Uterus (tissue), 4 donors: ENCODE measurements around the gene CHPF. TPM values are rescaled to one million over a fixed set of nuclear protein-coding genes. Genes with fewer than 3 reads are reported as not detected.
A peak's percentile ranks its signal among the peaks of the same experiment; 100 is the strongest.

Experiments used
- DNase-seq, 2 donors: peaks; one replicate each; pipeline ENCODE4 v3.0.0-alpha.2; 2019 to 2020
- H3K27ac ChIP-seq, 2 donors: fragments of 200-600 bp; sonication (generic); 1 replicate in 1 of 2; 2 replicates in 1 of 2; pipeline ENCODE4 v1.5.1; 2016 to 2018
- H3K27me3 ChIP-seq, 2 donors: fragments of 200-600 bp; sonication (generic); one replicate each; pipeline ENCODE4 v1.5.1; 2018 to 2019; ENCODE audit warnings: control low read depth in 1 of 2
- H3K36me3 ChIP-seq, 2 donors: fragments of 200-600 bp; sonication (generic); one replicate each; pipeline ENCODE4 v1.5.1; 2019; ENCODE audit warnings: control low read depth in 1 of 2
- H3K4me1 ChIP-seq, 2 donors: fragments of 200-600 bp; sonication (generic); one replicate each; pipeline ENCODE4 v1.5.1; 2018 to 2019; ENCODE audit warnings: control low read depth in 1 of 2
- H3K4me3 ChIP-seq, 2 donors: fragments of 200-600 bp; sonication (generic); 1 replicate in 1 of 2; 2 replicates in 1 of 2; pipeline ENCODE4 v1.5.1; 2018 to 2019; ENCODE audit warnings: mild to moderate bottlenecking in 1 of 2
- H3K9me3 ChIP-seq, 2 donors: fragments of 200-600 bp; sonication (generic); one replicate each; pipeline ENCODE4 v1.5.1; 2019; ENCODE audit warnings: control low read depth in 1 of 2
- CTCF ChIP-seq, 4 experiments: fragments of 200-600 bp in 2 of 4; fragments of 450-650 bp in 2 of 4; sonication (generic) in 2 of 4; IDR thresholded peaks; one replicate each; pipeline ENCODE4 v1.5.1; 2016 to 2019; ENCODE audit warnings: antibody characterized with exemption in 4 of 4, mild to moderate bottlenecking in 2 of 4, moderate library complexity in 1 of 4
- POLR2A ChIP-seq, 2 donors: fragments of 450-650 bp; IDR thresholded peaks; one replicate each; pipeline ENCODE4 v1.6.1; 2016; ENCODE audit warnings: antibody characterized with exemption in 2 of 2, mild to moderate bottlenecking in 1 of 2, moderate library complexity in 1 of 2
- intact Hi-C: fragments of 100-400 bp; cut with DNase I; formaldehyde crosslinking; loops from one replicate; pipeline ENCODE4 v1.15.1; 2023; ENCODE audit warnings: low total_unique reads
- total RNA-seq, 4 donors: library from RNA; depleted of rRNA in 3 of 4; stranded (reverse); fragments of >200 nt in 3 of 4; gene quantifications; one replicate each; pipeline versions ENCODE4 v1.1.0 to v1.2.4, GENCODE V29; 2014 to 2023
- donor health status: DM: yes; HTN: yes; CAD: no.

Gene CHPF
- total RNA-seq, 4 donors from 2014 or later = 16.5 to 194 (median 42.5) TPM

- peaks cover 0 to 4% of the 10 kb centered on the region in 2 donors for H3K4me1 ChIP-seq
- H3K36me3 ChIP-seq = no peaks in the 10 kb centered on the region
- no peaks in the 10 kb centered on the region for H3K9me3 ChIP-seq
- peak; percentile 61 to 73 for DNase-seq
- intact Hi-C loops = no loop called here
- no peaks in the 10 kb centered on the region for H3K27me3 ChIP-seq
- no peak overlapping the region for H3K4me3 ChIP-seq
- H3K27ac ChIP-seq = peak overlapping the region; percentile 19 to 95
- TF ChIP-seq POLR2A (IDR thresholded peaks at IDR 0.05) (no peak), CTCF (IDR thresholded peaks at IDR 0.05) (peak; percentile 42 to 65 (median 58))
These were observed 48.0 kb downstream of the CHPF start for GRCh38 chr2:219495531-219496122.

GRCh38 chr2:219494952-219495530 is 48.6 kb downstream of the CHPF start:
- no peaks in the 10 kb centered on the region for H3K9me3 ChIP-seq
- intact Hi-C loops = no loop called here

GRCh38 chr2:219493086-219493485 is 50.5 kb downstream of the CHPF start:
- intact Hi-C loops = no loop called here
- Histone ChIP-seq H3K36me3 (no peaks in the 10 kb centered on the region), H3K4me3 (no peak overlapping the region), H3K27ac (no peak overlapping the region), H3K27me3 (no peaks in the 10 kb centered on the region), H3K4me1 (peaks cover 0 to 4% of the 10 kb centered on the region in 2 donors), H3K9me3 (no peaks in the 10 kb centered on the region)
- TF ChIP-seq POLR2A (IDR thresholded peaks at IDR 0.05) (no peak), CTCF (IDR thresholded peaks at IDR 0.05) (no peak)
- DNase-seq = no peak

More at GRCh38 chr2:219494952-219495530, 48.6 kb downstream of the CHPF start:
- no peaks in the 10 kb centered on the region for H3K27me3 ChIP-seq
- H3K27ac ChIP-seq = peak overlapping the region; percentile 19 to 95
- no peak for TF ChIP-seq CTCF (IDR thresholded peaks at IDR 0.05)
- no peak for TF ChIP-seq POLR2A (IDR thresholded peaks at IDR 0.05)
- H3K36me3 ChIP-seq = no peaks in the 10 kb centered on the region
- DNase-seq = no peak
- peaks cover 0 to 4% of the 10 kb centered on the region in 2 donors for H3K4me1 ChIP-seq
- H3K4me3 ChIP-seq = no peak overlapping the region

GRCh38 chr2:219492575-219492974 is 51.0 kb downstream of the CHPF start:
- Histone ChIP-seq H3K36me3 (no peaks in the 10 kb centered on the region), H3K27me3 (no peaks in the 10 kb centered on the region), H3K27ac (no peak overlapping the region), H3K4me3 (no peak overlapping the region), H3K4me1 (peaks cover 0 to 4% of the 10 kb centered on the region in 2 donors), H3K9me3 (no peaks in the 10 kb centered on the region)
- no peak for DNase-seq
- TF ChIP-seq POLR2A (IDR thresholded peaks at IDR 0.05) = no peak
- intact Hi-C loops = no loop called here

GRCh38 chr2:219491278-219491963 is 52.2 kb downstream of the CHPF start:
- Histone ChIP-seq H3K27me3 (no peaks in the 10 kb centered on the region), H3K4me1 (no peaks in the 10 kb centered on the region), H3K4me3 (no peak overlapping the region), H3K36me3 (no peaks in the 10 kb centered on the region), H3K9me3 (no peaks in the 10 kb centered on the region), H3K27ac (no peak overlapping the region)
- intact Hi-C loops = no loop called here
- no peak for TF ChIP-seq CTCF (IDR thresholded peaks at IDR 0.05)
- no peak for TF ChIP-seq POLR2A (IDR thresholded peaks at IDR 0.05)
- no peak for DNase-seq
